ENCODE data around the gene CHRDL2. TPM values are rescaled to one million over a fixed set of nuclear protein-coding genes. Genes with fewer than 3 reads are reported as not detected.

CHRDL2 gene
- total RNA-seq, 1 donor from 2014 or later: not detected

DNA sequence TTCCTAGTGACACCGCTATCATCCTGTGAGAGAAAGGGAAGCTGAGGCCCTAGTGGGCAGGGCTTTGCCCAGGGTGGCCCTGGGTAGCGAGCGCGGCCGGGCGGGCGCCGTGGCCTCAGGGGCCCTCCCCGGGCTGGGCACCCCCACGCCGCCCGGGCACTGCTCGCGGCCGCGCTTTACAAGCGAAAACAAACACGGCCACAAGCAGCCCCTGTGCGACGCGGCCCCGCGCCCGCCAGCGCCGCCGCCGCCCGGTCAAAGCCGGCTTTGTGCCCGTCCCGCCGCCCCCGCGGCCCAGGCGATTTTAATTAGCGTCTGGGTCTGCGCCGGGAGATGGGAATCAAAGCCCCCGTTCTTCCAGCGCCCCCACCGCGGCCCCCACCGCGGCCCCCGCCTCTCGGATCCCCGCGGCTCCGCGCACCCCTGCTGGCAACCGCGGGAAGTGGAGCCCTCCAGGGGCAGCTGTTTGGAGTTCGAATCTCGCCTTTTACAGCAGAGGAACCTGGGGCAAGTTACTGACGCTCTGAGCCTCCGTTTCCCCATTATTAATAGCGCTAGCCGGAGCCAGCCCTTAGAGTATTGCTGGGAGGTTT, 47.9 kb downstream of the CHRDL2 start:
- H3K4me3 ChIP-seq (ENCODE audit: low read depth, low read length): peak overlapping the region; percentile 50
- TF ChIP-seq, protein P1, sequence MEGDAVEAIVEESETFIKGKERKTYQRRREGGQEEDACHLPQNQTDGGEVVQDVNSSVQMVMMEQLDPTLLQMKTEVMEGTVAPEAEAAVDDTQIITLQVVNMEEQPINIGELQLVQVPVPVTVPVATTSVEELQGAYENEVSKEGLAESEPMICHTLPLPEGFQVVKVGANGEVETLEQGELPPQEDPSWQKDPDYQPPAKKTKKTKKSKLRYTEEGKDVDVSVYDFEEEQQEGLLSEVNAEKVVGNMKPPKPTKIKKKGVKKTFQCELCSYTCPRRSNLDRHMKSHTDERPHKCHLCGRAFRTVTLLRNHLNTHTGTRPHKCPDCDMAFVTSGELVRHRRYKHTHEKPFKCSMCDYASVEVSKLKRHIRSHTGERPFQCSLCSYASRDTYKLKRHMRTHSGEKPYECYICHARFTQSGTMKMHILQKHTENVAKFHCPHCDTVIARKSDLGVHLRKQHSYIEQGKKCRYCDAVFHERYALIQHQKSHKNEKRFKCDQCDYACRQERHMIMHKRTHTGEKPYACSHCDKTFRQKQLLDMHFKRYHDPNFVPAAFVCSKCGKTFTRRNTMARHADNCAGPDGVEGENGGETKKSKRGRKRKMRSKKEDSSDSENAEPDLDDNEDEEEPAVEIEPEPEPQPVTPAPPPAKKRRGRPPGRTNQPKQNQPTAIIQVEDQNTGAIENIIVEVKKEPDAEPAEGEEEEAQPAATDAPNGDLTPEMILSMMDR (conservative IDR thresholded peaks at IDR 0.05; ENCODE audit: low read depth, low read length): peak; percentile 50
- no peak for DNase-seq (ENCODE audit: low read depth)

- no peak for DNase-seq (ENCODE audit: low read depth)
- TF ChIP-seq, protein P1 (conservative IDR thresholded peaks at IDR 0.05; ENCODE audit: low read depth, low read length): no peak
- peak overlapping the region; percentile 50 for H3K4me3 ChIP-seq (ENCODE audit: low read depth, low read length)
Observed at GRCh38 chr11:74682731-74683278, 48.4 kb downstream of the CHRDL2 start.

DNA sequence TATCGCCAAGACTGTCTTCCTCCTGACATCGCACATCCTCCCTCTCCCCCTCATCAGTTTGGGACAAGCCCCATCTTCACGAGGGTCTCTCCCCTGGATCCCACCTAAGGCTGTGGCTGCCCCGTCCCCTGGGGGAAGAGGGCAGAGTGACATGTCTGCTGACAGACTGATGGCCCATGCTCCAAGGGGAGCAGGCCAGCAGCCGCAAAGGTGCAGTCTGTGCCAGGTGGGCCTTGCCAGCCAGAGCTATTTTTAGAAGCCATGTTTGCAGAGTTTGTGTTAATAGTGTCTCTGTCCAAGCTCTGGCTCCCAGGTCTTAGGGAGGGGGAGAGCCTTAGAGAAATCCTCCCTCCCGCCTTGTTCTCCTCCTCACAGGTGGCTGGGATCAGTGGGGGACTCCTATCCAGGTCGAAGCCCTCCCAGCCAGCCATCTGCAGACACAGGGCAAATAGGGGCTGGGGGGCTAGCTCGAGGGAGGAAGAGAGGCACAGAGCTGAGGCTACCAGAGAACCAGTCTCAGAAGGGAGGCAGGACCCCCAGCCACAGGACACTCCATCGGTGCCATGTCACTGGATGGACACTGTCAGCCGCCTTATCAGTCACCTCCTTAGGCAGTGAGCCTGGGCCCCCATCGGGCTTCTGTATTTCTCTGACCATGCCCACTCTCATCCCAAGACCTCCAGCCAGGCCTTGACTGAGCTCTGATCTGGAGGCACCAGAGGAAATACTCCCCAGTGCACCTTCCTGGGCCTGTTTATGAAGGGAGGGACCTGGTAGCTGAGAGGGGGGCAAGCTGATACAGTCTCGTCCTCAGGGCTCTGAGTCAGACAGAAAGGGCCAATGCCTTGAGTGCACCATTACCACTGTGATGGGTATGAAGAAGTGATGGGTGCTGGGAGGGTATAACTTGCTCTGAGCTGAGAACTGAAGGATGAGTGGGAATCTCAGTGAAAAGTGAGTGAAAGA, 49.3 kb downstream of the CHRDL2 start:
- TF ChIP-seq, protein P1 (conservative IDR thresholded peaks at IDR 0.05; ENCODE audit: low read depth, low read length): no peak
- no peak for DNase-seq (ENCODE audit: low read depth)
- no peak overlapping the region for H3K4me3 ChIP-seq (ENCODE audit: low read depth, low read length)

GRCh38 chr11:74680703-74681531, 50.3 kb downstream of the CHRDL2 start:
- no peak for DNase-seq (ENCODE audit: low read depth)
- TF ChIP-seq, protein P1 (conservative IDR thresholded peaks at IDR 0.05; ENCODE audit: low read depth, low read length): no peak

DNA sequence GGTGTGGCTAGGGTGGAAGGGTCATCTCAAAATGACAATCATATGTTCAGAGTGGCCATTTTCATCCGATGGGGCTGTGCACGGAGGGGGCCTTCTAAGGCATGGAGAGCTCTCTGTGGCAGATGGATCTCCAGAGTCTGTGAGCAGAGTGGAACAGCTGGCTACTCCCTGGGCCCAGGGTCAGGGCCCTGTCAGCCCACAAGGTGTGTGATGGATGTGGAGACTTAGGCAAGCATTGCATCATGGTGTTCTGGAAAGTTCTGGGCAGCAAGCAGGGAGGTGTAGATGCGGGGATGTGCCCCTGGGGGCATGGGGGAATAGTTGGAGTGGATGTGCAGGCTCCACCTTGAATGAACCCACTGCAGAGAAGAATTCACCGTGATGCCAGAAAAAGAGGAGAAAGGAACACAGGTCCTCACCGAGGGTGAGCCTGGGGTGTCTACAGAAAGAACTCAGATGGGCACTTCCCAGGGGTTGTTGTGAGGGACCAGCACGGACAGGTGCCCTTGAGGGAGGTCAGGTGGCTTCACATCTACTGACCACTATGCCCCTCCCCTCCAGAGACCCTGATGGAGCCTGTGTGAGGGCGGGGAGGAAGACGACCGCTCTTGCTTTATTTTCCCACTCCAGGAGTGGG, 51.1 kb downstream of the CHRDL2 start:
- TF ChIP-seq, protein P1 (conservative IDR thresholded peaks at IDR 0.05; ENCODE audit: low read depth, low read length): no peak
- DNase-seq (ENCODE audit: low read depth): no peak
- H3K4me3 ChIP-seq (ENCODE audit: low read depth, low read length): no peak overlapping the region

More at GRCh38 chr11:74680703-74681531, 50.3 kb downstream of the CHRDL2 start:
- no peak overlapping the region for H3K4me3 ChIP-seq (ENCODE audit: low read depth, low read length)

GRCh38 chr11:74679513-74679865, 51.7 kb downstream of the CHRDL2 start:
- TF ChIP-seq, protein P1 (conservative IDR thresholded peaks at IDR 0.05; ENCODE audit: low read depth, low read length): no peak

More at GRCh38 chr11:74679513-74679865, 51.7 kb downstream of the CHRDL2 start:
- H3K4me3 ChIP-seq (ENCODE audit: low read depth, low read length): no peak overlapping the region
- no peak for DNase-seq (ENCODE audit: low read depth)

Data from epithelial cell of proximal tubule (primary cell).